HG02938 (cell line): ENCODE results near the gene KLF2.

Experiments used
- ATAC-seq: cut with Tn5 transposase; IDR thresholded peaks from one replicate; pipeline ENCODE4 v1.9.1; 2021; ENCODE audit warnings: mild to moderate bottlenecking, moderate library complexity; ENCODE audit not compliant: unreplicated experiment

The KLF2 gene

GRCh38 chr19:16363133-16363851 is 38.7 kb downstream of the KLF2 start:
- ATAC-seq = no peak

GRCh38 chr19:16363852-16364230 is 39.2 kb downstream of the KLF2 start:
- ATAC-seq = no peak

- no peak for ATAC-seq
These were observed 39.7 kb downstream of the KLF2 start for GRCh38 chr19:16364231-16364865.

- no peak for ATAC-seq
These were observed 40.8 kb downstream of the KLF2 start for GRCh38 chr19:16365300-16365996.

- no peak for ATAC-seq
These were observed 41.4 kb downstream of the KLF2 start for GRCh38 chr19:16366056-16366432.

- peak; percentile 43 for ATAC-seq
These were observed 42.0 kb downstream of the KLF2 start for GRCh38 chr19:16366433-16367260.

- peak; percentile 43 for ATAC-seq
These were observed 42.6 kb downstream of the KLF2 start for GRCh38 chr19:16367261-16367683.

GRCh38 chr19:16368385-16369305 is 44.0 kb downstream of the KLF2 start:
- ATAC-seq = no peak

GRCh38 chr19:16369306-16369663 is 44.7 kb downstream of the KLF2 start:
- no peak for ATAC-seq

- ATAC-seq = no peak
These were observed 45.3 kb downstream of the KLF2 start for GRCh38 chr19:16369664-16370576.

GRCh38 chr19:16370641-16371391 is 46.2 kb downstream of the KLF2 start:
- no peak for ATAC-seq

GRCh38 chr19:16371540-16371986 is 46.9 kb downstream of the KLF2 start:
- peak; percentile 62 for ATAC-seq

- no peak for ATAC-seq
These were observed 47.7 kb downstream of the KLF2 start for GRCh38 chr19:16372065-16372915.

- no peak for ATAC-seq
These were observed 48.5 kb downstream of the KLF2 start for GRCh38 chr19:16373079-16373478.

GRCh38 chr19:16373532-16373931 is 48.9 kb downstream of the KLF2 start:
- ATAC-seq = no peak

- no peak for ATAC-seq
These were observed 49.4 kb downstream of the KLF2 start for GRCh38 chr19:16373989-16374388.

GRCh38 chr19:16374436-16374835 is 49.8 kb downstream of the KLF2 start:
- ATAC-seq = no peak
